ENCODE data around the gene POC1A. TPM values are rescaled to one million over a fixed set of nuclear protein-coding genes. Genes with fewer than 3 reads are reported as not detected.

The POC1A gene
- total RNA-seq, 1 experiment from 2014 or later = 35.0 TPM

DNA sequence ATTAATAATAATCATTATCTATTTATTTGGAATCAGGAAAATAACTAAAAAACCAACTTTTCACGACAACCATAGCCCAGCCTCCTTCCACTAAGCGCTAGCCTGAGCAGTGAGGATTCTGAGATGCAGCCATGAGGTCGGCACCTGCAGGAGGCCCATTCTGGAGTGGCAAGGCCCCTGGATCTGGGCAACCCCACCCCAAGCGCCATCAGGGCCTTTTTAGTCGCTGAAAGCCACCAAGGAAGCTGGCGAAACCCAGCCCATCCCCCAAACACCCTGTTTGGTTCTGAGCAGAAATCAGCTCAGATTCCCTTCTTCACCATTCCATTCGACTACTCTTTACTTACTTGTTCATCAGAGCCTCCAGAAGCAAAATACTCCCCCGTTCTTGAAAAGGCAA is 29.5 kb downstream of the POC1A start:
- intact Hi-C loops (cut with micrococcal nuclease; ENCODE audit: unreplicated experiment) = no loop called here
- no TSS peak for BruUV-seq (replicated peaks)
- no peak for DNase-seq
- Histone ChIP-seq H3K79me2 (ENCODE audit: low read depth) (0 out of 2 replicates have a peak, but pooled peaks cover 4% of the 10 kb centered on the region), H3K9me3 (ENCODE audit: insufficient read depth, low read depth) (no peaks in the 10 kb centered on the region), H4K20me1 (ENCODE audit: insufficient read depth) (no peaks in the 10 kb centered on the region), H3K27ac (no peak overlapping the region), H3F3A (ENCODE audit: insufficient read depth, low read depth) (peaks cover 25% of the 10 kb centered on the region; the same call in 1 of the 2 replicates), H2AFZ (no peak overlapping the region), H3K36me3 (ENCODE audit: low read depth) (no peaks in the 10 kb centered on the region), H3K9me2 (ENCODE audit: insufficient read depth) (no peaks in the 10 kb centered on the region), H3K27me3 (ENCODE audit: insufficient read depth, low read depth) (no peaks in the 10 kb centered on the region), H3K4me3 (no peak overlapping the region), H3K4me2 (no peak overlapping the region), H3K4me1 (replicated peaks; ENCODE audit: insufficient read depth) (peaks cover 22% of the 10 kb centered on the region)
- TF ChIP-seq EZH2 (IDR thresholded peaks at IDR 0.05; ENCODE audit: low read depth) (no peak), CTCF (conservative IDR thresholded peaks at IDR 0.05) (no peak)
- ChIA-PET CTCF (no interaction called here), POLR2A (ENCODE audit: unreplicated experiment) (no interaction called here)

- no peaks in the 10 kb centered on the region for H3K36me3 ChIP-seq (ENCODE audit: low read depth)
- CTCF ChIA-PET = no interaction called here
- no TSS peak for BruUV-seq (replicated peaks)
- no peak overlapping the region for H3K4me2 ChIP-seq
- no peak overlapping the region for H3K4me3 ChIP-seq
- peaks cover 20% of the 10 kb centered on the region; the same call in 1 of the 2 replicates for H3F3A ChIP-seq (ENCODE audit: insufficient read depth, low read depth)
- intact Hi-C loops (cut with micrococcal nuclease; ENCODE audit: unreplicated experiment) = no loop called here
- no peaks in the 10 kb centered on the region for H3K27me3 ChIP-seq (ENCODE audit: insufficient read depth, low read depth)
- H3K4me1 ChIP-seq (replicated peaks; ENCODE audit: insufficient read depth) = peaks cover 16% of the 10 kb centered on the region
- H3K9me3 ChIP-seq (ENCODE audit: insufficient read depth, low read depth) = no peaks in the 10 kb centered on the region
- 0 out of 2 replicates have a peak, but pooled peaks cover 4% of the 10 kb centered on the region for H3K79me2 ChIP-seq (ENCODE audit: low read depth)
- H2AFZ ChIP-seq = no peak overlapping the region
- POLR2A ChIA-PET (ENCODE audit: unreplicated experiment) = no interaction called here
- TF ChIP-seq CTCF (conservative IDR thresholded peaks at IDR 0.05) (no peak), EZH2 (IDR thresholded peaks at IDR 0.05; ENCODE audit: low read depth) (no peak)
- H3K27ac ChIP-seq = no peak overlapping the region
- H4K20me1 ChIP-seq (ENCODE audit: insufficient read depth) = no peaks in the 10 kb centered on the region
- DNase-seq = no peak
- no peaks in the 10 kb centered on the region for H3K9me2 ChIP-seq (ENCODE audit: insufficient read depth)
Measured at GRCh38 chr3:52124126-52124525, 30.1 kb downstream of the POC1A start.

GRCh38 chr3:52123106-52123725 is 31.0 kb downstream of the POC1A start:
- POLR2A ChIA-PET (ENCODE audit: unreplicated experiment) = no interaction called here
- no peak overlapping the region for H2AFZ ChIP-seq

More at GRCh38 chr3:52123106-52123725, 31.0 kb downstream of the POC1A start:
- Histone ChIP-seq H3K79me2 (ENCODE audit: low read depth) (0 out of 2 replicates have a peak, but pooled peaks cover 4% of the 10 kb centered on the region), H3K9me2 (ENCODE audit: insufficient read depth) (no peaks in the 10 kb centered on the region), H3K27ac (no peak overlapping the region), H3K4me1 (replicated peaks; ENCODE audit: insufficient read depth) (peaks cover 7% of the 10 kb centered on the region), H3K4me3 (no peak overlapping the region), H3F3A (ENCODE audit: insufficient read depth, low read depth) (peaks cover 11% of the 10 kb centered on the region; the same call in 1 of the 2 replicates), H3K4me2 (no peak overlapping the region), H3K9me3 (ENCODE audit: insufficient read depth, low read depth) (no peaks in the 10 kb centered on the region), H4K20me1 (ENCODE audit: insufficient read depth) (no peaks in the 10 kb centered on the region), H3K27me3 (ENCODE audit: insufficient read depth, low read depth) (no peaks in the 10 kb centered on the region), H3K36me3 (ENCODE audit: low read depth) (no peaks in the 10 kb centered on the region)
- intact Hi-C loops (cut with micrococcal nuclease; ENCODE audit: unreplicated experiment) = loop anchor here (1.0 kb wide), 4 partner anchors 21 to 181 kb away; partner anchors contain the start of gene PARP3
- TF ChIP-seq CTCF (conservative IDR thresholded peaks at IDR 0.05) (peak; percentile 81), EZH2 (IDR thresholded peaks at IDR 0.05; ENCODE audit: low read depth) (no peak)
- DNase-seq = peak in 1 of 2 experiments; percentile 71
- CTCF ChIA-PET = interaction anchor here (0.8 to 1.1 kb wide), 2 partner anchors 70 to 119 kb away, joined by 5 to 6 read pairs; no protein-coding TSS in a partner anchor
- no TSS peak for BruUV-seq (replicated peaks)

Measured in PC-9 (cell line).